CD4-positive, alpha-beta T cell (primary cell): ENCODE measurements around the gene ROR1. TPM values are rescaled to one million over a fixed set of nuclear protein-coding genes. Genes with fewer than 3 reads are reported as not detected.

Experiments
- ATAC-seq: fragments of 200-7000 bp; cut with Tn5 transposase; one replicate; pipeline ENCODE4 v1.10.0; 2022; ENCODE audit warnings: mild to moderate bottlenecking; ENCODE audit not compliant: poor library complexity
- CTCF ChIA-PET: fragments of 350-600 bp; sonication (Branson Sonifier 250); formaldehyde crosslinking; loops from one replicate; lab custom pipeline; 2021; ENCODE audit warnings: antibody characterized with exemption, inconsistent platforms; lab: Charles Lee
- POLR2A ChIA-PET: fragments of 350-600 bp; sonication (Branson Sonifier 250); formaldehyde crosslinking; loops from one replicate; lab custom pipeline; 2021; ENCODE audit warnings: antibody characterized with exemption, inconsistent platforms; lab: Charles Lee
- DNase-seq, 14 experiments: peaks; one replicate each; pipeline ENCODE4 v3.0.0-alpha.2; 2013 to 2020; ENCODE audit warnings: mixed read lengths in 2 of 14
- H3K27ac ChIP-seq, 2 donors: one replicate each; pipeline versions ENCODE4 v1.5.1 to v1.7.0; 2013; ENCODE audit warnings: low read length in 2 of 2, low read depth in 1 of 2, mild to moderate bottlenecking in 1 of 2
- H3K27me3 ChIP-seq, 2 experiments: 1 replicate in 1 of 2; 2 replicates in 1 of 2; pipeline versions ENCODE4 v1.6.1 to v1.7.0; 2013; ENCODE audit warnings: low read length in 2 of 2, control low read depth in 1 of 2, mild to moderate bottlenecking in 1 of 2, moderate library complexity in 1 of 2; ENCODE audit not compliant: insufficient read depth in 2 of 2, control insufficient read depth in 1 of 2
- H3K36me3 ChIP-seq: one replicate; pipeline ENCODE4 v1.6.1; 2013; ENCODE audit warnings: low read length, control low read depth; ENCODE audit not compliant: insufficient read depth
- H3K4me1 ChIP-seq: one replicate; pipeline ENCODE4 v1.6.1; 2013; ENCODE audit warnings: low read length, control low read depth; ENCODE audit not compliant: insufficient read depth
- H3K4me3 ChIP-seq: one replicate; pipeline ENCODE4 v1.5.1; 2013; ENCODE audit warnings: mild to moderate bottlenecking, low read length, moderate library complexity
- H3K9me3 ChIP-seq, 2 experiments: 1 replicate in 1 of 2; 2 replicates in 1 of 2; pipeline versions ENCODE4 v1.6.1 to v1.7.0; 2013; ENCODE audit warnings: low read length in 2 of 2, mild to moderate bottlenecking in 2 of 2, control low read depth in 1 of 2, moderate library complexity in 1 of 2; ENCODE audit not compliant: control insufficient read depth in 1 of 2, insufficient read depth in 1 of 2
- H3K27ac Mint-ChIP-seq: one replicate; pipeline ENCODE4 v1.8.0; 2020; ENCODE audit warnings: mixed read lengths
- H3K27me3 Mint-ChIP-seq: one replicate; pipeline ENCODE4 v1.8.0; 2021; ENCODE audit warnings: mixed read lengths
- H3K36me3 Mint-ChIP-seq: one replicate; pipeline ENCODE4 v1.8.0; 2021; ENCODE audit warnings: low read depth, mixed read lengths
- H3K4me1 Mint-ChIP-seq: one replicate; pipeline ENCODE4 v1.8.0; 2021; ENCODE audit warnings: low read depth, mixed read lengths
- H3K4me3 Mint-ChIP-seq: one replicate; pipeline ENCODE4 v1.8.0; 2020; ENCODE audit warnings: mild to moderate bottlenecking, mixed read lengths
- H3K9me3 Mint-ChIP-seq: one replicate; pipeline ENCODE4 v1.8.0; 2020; ENCODE audit warnings: mixed read lengths
- intact Hi-C, 2 experiments: fragments of 100-400 bp; cut with DNase I in 1 of 2; cut with micrococcal nuclease in 1 of 2; formaldehyde crosslinking; loops; one replicate each; pipeline versions ENCODE4 v1.15.1 to v1.9.0; 2023 to 2025; cut with DNase I, micrococcal nuclease
- total RNA-seq, 174 experiments: library from RNA in 2 of 174; stranded (reverse) in 2 of 174; gene quantifications; one replicate each; pipeline ENCODE4 v1.2.3 and lab custom pipeline; 2021 to 2026
- TF ChIP-seq, protein P1 (sequence below): fragments of 200-600 bp; IDR thresholded peaks from one replicate; pipeline ENCODE4 v1.8.0; 2022; ENCODE audit warnings: antibody characterized with exemption, mild to moderate bottlenecking

ROR1 gene
- total RNA-seq, 2 experiments from 2014 or later = not detected

- TF ChIP-seq, protein P1, sequence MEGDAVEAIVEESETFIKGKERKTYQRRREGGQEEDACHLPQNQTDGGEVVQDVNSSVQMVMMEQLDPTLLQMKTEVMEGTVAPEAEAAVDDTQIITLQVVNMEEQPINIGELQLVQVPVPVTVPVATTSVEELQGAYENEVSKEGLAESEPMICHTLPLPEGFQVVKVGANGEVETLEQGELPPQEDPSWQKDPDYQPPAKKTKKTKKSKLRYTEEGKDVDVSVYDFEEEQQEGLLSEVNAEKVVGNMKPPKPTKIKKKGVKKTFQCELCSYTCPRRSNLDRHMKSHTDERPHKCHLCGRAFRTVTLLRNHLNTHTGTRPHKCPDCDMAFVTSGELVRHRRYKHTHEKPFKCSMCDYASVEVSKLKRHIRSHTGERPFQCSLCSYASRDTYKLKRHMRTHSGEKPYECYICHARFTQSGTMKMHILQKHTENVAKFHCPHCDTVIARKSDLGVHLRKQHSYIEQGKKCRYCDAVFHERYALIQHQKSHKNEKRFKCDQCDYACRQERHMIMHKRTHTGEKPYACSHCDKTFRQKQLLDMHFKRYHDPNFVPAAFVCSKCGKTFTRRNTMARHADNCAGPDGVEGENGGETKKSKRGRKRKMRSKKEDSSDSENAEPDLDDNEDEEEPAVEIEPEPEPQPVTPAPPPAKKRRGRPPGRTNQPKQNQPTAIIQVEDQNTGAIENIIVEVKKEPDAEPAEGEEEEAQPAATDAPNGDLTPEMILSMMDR = no peak
- H3K4me1 ChIP-seq = no peaks in the 10 kb centered on the region
- intact Hi-C loops = no loop called here
- no peak overlapping the region for H3K27ac Mint-ChIP-seq
- H3K9me3 Mint-ChIP-seq = no peaks in the 10 kb centered on the region
- H3K4me3 Mint-ChIP-seq = no peak overlapping the region
- no peaks in the 10 kb centered on the region for H3K4me1 Mint-ChIP-seq
- no peaks in the 10 kb centered on the region for H3K27me3 ChIP-seq
- ChIA-PET CTCF (interaction anchor here (1.2 kb wide), 1 partner anchor 15 kb away, joined by 4 read pairs; no protein-coding TSS in a partner anchor), POLR2A (no interaction called here)
- H3K36me3 Mint-ChIP-seq = no peaks in the 10 kb centered on the region
- H3K27ac ChIP-seq = no peak overlapping the region
- ATAC-seq (no peak), DNase-seq (no peak)
- H3K27me3 Mint-ChIP-seq = peaks cover 9% of the 10 kb centered on the region
- no peaks in the 10 kb centered on the region for H3K36me3 ChIP-seq
- H3K9me3 ChIP-seq = no peaks in the 10 kb centered on the region
- no peak overlapping the region for H3K4me3 ChIP-seq
These were observed 74.9 kb downstream of the ROR1 start for GRCh38 chr1:63848733-63849132.

GRCh38 chr1:63849149-63849548 lies 75.3 kb downstream of the ROR1 start:
- Histone ChIP-seq H3K4me1 (no peaks in the 10 kb centered on the region), H3K36me3 (no peaks in the 10 kb centered on the region), H3K9me3 (no peaks in the 10 kb centered on the region), H3K27me3 (no peaks in the 10 kb centered on the region), H3K27ac (no peak overlapping the region), H3K4me3 (no peak overlapping the region)
- intact Hi-C loops = no loop called here
- H3K4me3 Mint-ChIP-seq = no peak overlapping the region
- ChIA-PET CTCF (no interaction called here), POLR2A (no interaction called here)
- no peaks in the 10 kb centered on the region for H3K4me1 Mint-ChIP-seq
- no peaks in the 10 kb centered on the region for H3K36me3 Mint-ChIP-seq
- peaks cover 9% of the 10 kb centered on the region for H3K27me3 Mint-ChIP-seq
- no peak overlapping the region for H3K27ac Mint-ChIP-seq
- TF ChIP-seq, protein P1 = no peak
- ATAC-seq (no peak), DNase-seq (no peak)
- no peaks in the 10 kb centered on the region for H3K9me3 Mint-ChIP-seq

GRCh38 chr1:63854091-63854490 lies 80.3 kb downstream of the ROR1 start:
- POLR2A ChIA-PET = no interaction called here
- TF ChIP-seq, protein P1 = no peak

More at GRCh38 chr1:63854091-63854490, 80.3 kb downstream of the ROR1 start:
- no peaks in the 10 kb centered on the region for H3K36me3 ChIP-seq
- H3K4me1 Mint-ChIP-seq = no peaks in the 10 kb centered on the region
- H3K36me3 Mint-ChIP-seq = no peaks in the 10 kb centered on the region
- H3K4me3 Mint-ChIP-seq = no peak overlapping the region
- peaks cover 9% of the 10 kb centered on the region for H3K27me3 Mint-ChIP-seq
- peaks cover 8% of the 10 kb centered on the region for H3K9me3 Mint-ChIP-seq
- H3K4me3 ChIP-seq = no peak overlapping the region
- CTCF ChIA-PET = no interaction called here
- ATAC-seq = no peak
- H3K4me1 ChIP-seq = no peaks in the 10 kb centered on the region
- no peak overlapping the region for H3K27ac Mint-ChIP-seq
- H3K9me3 ChIP-seq = peaks cover 5% of the 10 kb centered on the region in 2 experiments
- intact Hi-C loops = no loop called here
- H3K27me3 ChIP-seq = no peaks in the 10 kb centered on the region
- no peak overlapping the region for H3K27ac ChIP-seq
- DNase-seq = no peak
